K562 (cell line): ENCODE results near the gene PFN3. TPM values are rescaled to one million over a fixed set of nuclear protein-coding genes. Genes with fewer than 3 reads are reported as not detected.

Source experiments
- ASH1L ChIP-seq: fragments of 450-650 bp; IDR thresholded peaks from 2 replicates; pipeline ENCODE4 v1.6.1; 2018; ENCODE audit warnings: borderline replicate concordance, mild to moderate bottlenecking, low read depth; ENCODE audit not compliant: partially characterized antibody
- BMI1 ChIP-seq: fragments of 150-350 bp; IDR thresholded peaks from 2 replicates; pipeline ENCODE4 v1.6.1; 2014; ENCODE audit warnings: low read length
- CBX8 ChIP-seq: fragments of 200-600 bp; sonication (generic); IDR thresholded peaks from 2 replicates; pipeline ENCODE4 v1.6.1; 2012; ENCODE audit warnings: borderline replicate concordance, mixed run types, low read depth, mild to moderate bottlenecking, moderate library complexity, mixed read lengths, low read length, control low read depth, inconsistent platforms; ENCODE audit not compliant: poor library complexity, severe bottlenecking; ENCODE audit errors: extremely low read depth
- CREBBP ChIP-seq: IDR thresholded peaks from one replicate; pipeline ENCODE4 v1.6.1; 2012; ENCODE audit warnings: low read depth, mild to moderate bottlenecking, control low read depth, inconsistent platforms, low read length
- EHMT2 ChIP-seq: fragments of 450-650 bp; IDR thresholded peaks from 2 replicates; pipeline ENCODE4 v1.6.1; 2018; ENCODE audit warnings: antibody characterized with exemption
- KLF16 ChIP-seq: IDR thresholded peaks from 2 replicates; pipeline ENCODE4 v1.6.1; 2016; ENCODE audit warnings: antibody characterized with exemption
- NFE2 ChIP-seq: IDR thresholded peaks from 2 replicates; pipeline ENCODE4 v1.6.1; 2014; ENCODE audit warnings: antibody characterized with exemption, low read depth
- NR2C1 ChIP-seq, 2 experiments: fragments of 450-650 bp; IDR thresholded peaks; 2 replicates each; pipeline ENCODE4 v1.6.1; 2017; ENCODE audit warnings: mild to moderate bottlenecking in 2 of 2, antibody characterized with exemption in 1 of 2, inconsistent platforms in 1 of 2, missing compliant biosample characterization in 1 of 2, missing genetic modification characterization in 1 of 2
- PCBP1 ChIP-seq: fragments of 200-400 bp; formaldehyde crosslinking; IDR thresholded peaks from 2 replicates; pipeline ENCODE4 v1.6.1; 2018; ENCODE audit warnings: mild to moderate bottlenecking, low read depth, low read length; ENCODE audit not compliant: poor library complexity, severe bottlenecking
- PCBP2 ChIP-seq: fragments of 200-400 bp; formaldehyde crosslinking; IDR thresholded peaks from 2 replicates; pipeline ENCODE4 v1.6.1; 2018; ENCODE audit warnings: low read length, low read depth, mild to moderate bottlenecking, moderate library complexity; ENCODE audit not compliant: poor library complexity, severe bottlenecking
- SMARCB1 ChIP-seq: IDR thresholded peaks from 2 replicates; pipeline ENCODE4 v1.6.1; 2011; ENCODE audit warnings: improper control_type of control experiment, low read depth; ENCODE audit not compliant: insufficient read length
- ZBTB8A ChIP-seq: fragments of 450-650 bp; IDR thresholded peaks from 2 replicates; pipeline ENCODE4 v1.6.1; 2018; ENCODE audit warnings: mild to moderate bottlenecking, moderate library complexity; ENCODE audit not compliant: partially characterized antibody
- polyA plus RNA-seq, 8 experiments: library from polyadenylated mRNA; depleted of rRNA in 4 of 8; stranded (reverse) in 5 of 8; unstranded in 3 of 8; fragments of >200 nt; fragmentation: Nextera tagmentation in 2 of 8; fragmentation: Illumina TruSeq in 1 of 8; extraction: Ambion mirVana in 2 of 8; extraction: Trizol in 1 of 8; gene quantifications; 2 replicates each; pipeline versions ENCODE4 v1.2.1 to v1.2.3, GENCODE V29; 2011 to 2014; ENCODE audit warnings: inconsistent platforms in 1 of 8, missing spikeins in 1 of 8
- total RNA-seq, 7 experiments: library from RNA; depleted of rRNA in 6 of 7; stranded (reverse); fragments of >200 nt in 6 of 7; fragmentation: Illumina TruSeq in 2 of 7; extraction: Trizol in 2 of 7; gene quantifications; 2 replicates each; pipeline versions ENCODE4 v1.2.1 to v1.2.3, GENCODE V29; 2011 to 2021; ENCODE audit warnings: low replicate concordance in 1 of 7

PFN3 gene
- total and polyA plus RNA-seq, 9 of the 15 experiments (the other 6 are each of a cell fraction or from before 2014, with no cell fraction given) = not detected

- TF ChIP-seq NR2C1 (IDR thresholded peaks at IDR 0.05) = no peak
- no peak for TF ChIP-seq NR2C1 (tag; IDR thresholded peaks at IDR 0.05)
- no peak for TF ChIP-seq ZBTB8A
- TF ChIP-seq NFE2 = no peak
- no peak for TF ChIP-seq KLF16
- TF ChIP-seq CREBBP = no peak
- no peak for TF ChIP-seq BMI1
- no peak for TF ChIP-seq CBX8
- TF ChIP-seq SMARCB1 = no peak
- TF ChIP-seq PCBP1 = no peak
- no peak for TF ChIP-seq EHMT2
- no peak for TF ChIP-seq ASH1L
- no peak for TF ChIP-seq PCBP2
These were observed 42.8 kb downstream of the PFN3 start, which contains the start of gene RGS14 (continued) for GRCh38 chr5:177357459-177358351.
